Measurements from ENCODE around the gene RMI2. TPM values are rescaled to one million over a fixed set of nuclear protein-coding genes. Genes with fewer than 3 reads are reported as not detected.
"Not testable (repeated sequence)": the region's sequence is repeated elsewhere in the genome, so short reads cannot be mapped to it uniquely, and the experiment has no call there.

RMI2 gene
- polyA plus RNA-seq, 3 donors = 21.6 to 28.7 (median 27.1) TPM

DNA sequence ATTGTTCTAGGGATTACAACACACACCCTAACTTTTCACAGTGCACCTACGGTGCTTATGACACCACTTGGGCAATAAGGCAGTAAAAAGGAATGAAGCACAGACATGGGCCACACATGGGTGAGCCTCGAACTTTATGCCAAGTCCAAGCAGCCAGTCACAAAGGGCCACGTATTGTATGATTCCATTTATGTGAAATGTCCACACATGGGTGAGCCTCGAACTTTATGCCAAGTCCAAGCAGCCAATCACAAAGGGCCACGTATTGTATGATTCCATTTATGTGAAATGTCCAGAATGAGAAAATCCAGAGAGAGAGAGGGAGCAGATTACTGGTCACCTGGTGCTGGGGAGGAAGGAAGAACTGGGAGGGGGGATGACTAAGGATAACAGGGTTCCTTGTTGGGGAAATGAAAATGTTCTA, 22.2 kb downstream of the RMI2 start:
- no peak for DNase-seq (ENCODE audit: extremely low read depth in 1 of 11, low read depth in 9 of 11, low spot score in 4 of 11)

DNA sequence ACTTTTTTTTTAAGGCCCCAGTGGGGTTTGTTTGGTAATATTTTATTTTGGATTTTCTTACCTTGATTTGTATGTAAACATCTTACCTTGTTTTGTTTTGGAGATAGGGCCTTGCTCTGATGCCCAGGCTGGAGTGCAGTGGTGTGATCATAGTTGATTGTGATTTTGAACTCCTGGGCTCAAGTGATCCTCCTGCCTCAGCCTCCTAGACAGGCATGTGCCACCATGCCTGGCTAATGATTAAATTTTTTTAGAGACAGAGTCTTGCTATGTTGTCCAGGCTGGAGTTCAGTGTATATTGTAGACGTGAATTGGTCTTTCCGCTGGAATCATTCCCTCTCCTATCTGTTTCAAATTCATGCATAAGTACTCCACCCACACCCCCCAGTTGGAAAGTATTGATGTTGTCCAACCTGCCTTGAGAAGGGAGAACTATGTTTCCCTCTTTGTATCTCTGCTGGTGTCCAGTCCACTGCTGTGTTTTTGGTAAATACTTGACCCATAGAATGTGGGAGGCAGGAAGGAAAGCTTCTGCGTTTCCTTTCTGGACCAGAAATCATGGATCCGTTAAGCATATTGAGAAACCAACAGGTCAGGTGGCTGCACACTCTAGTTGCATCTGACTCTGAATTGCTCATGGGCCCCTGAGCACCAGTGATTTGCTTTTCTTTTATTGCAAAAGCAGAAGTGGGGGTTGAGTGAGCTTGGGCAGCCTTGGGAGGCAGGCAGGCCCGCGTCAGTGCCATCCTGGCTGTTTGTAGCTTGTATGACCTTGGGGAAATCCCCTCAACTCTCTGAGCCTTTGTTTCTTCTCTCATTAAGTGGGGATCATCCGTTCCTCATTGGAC, 25.0 kb downstream of the RMI2 start:
- no peak for DNase-seq (ENCODE audit: extremely low read depth in 1 of 11, low read depth in 9 of 11, low spot score in 4 of 11)

DNA sequence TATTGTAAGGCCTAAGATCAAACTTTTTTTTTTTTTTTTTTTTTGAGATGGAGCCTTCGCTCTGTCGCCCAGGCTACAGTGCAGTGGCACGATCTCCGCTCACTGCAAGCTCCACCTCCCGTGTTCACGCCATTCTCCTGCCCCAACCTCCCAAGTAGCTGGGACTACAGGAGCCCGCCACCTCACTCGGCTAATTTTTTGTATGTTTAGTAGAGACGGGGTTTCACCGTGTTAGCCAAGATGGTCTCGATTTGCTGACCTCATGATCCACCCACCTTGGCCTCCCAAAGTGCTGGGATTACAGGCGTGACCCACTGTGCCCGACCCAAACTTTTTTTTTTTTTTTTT, 25.6 kb downstream of the RMI2 start:
- not testable (repeated sequence) for DNase-seq (ENCODE audit: extremely low read depth in 1 of 11, low read depth in 9 of 11, low spot score in 4 of 11)

DNA sequence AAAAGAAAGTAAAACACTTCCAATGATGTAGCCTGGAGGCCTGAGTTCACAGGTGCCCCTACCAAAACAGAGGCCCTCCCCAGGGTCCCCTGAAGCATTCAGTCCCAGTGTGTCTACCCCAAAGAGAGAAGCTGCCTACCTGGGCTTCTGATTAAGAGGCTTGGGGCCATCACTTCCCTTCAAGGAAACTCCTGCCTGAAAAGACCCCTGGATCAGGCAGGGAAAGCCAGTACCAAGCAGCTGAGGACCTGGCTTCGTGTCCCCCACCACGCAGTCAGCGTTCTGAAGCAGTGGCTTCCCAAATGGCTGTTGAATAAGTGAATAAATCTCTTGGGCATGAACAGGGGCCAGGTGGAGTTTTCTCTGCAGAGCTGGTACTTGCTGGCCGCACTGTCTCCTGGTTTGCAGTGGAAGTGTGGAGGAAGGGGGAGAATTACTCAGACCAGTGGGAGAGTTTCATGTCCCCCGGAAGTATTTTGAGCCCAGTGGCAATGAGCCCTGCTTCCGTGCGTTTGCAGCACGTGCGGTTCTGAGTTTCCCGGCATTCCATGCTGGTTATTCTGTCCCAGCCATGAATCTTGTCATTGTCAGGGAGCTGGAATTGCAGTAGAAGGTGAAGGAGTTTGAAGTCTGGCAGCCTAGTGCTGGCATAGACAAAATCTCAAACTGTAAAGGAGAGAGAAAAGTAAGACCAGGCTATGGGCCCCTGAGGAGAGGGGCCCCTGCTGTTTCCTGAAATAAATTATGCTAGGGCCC, 27.0 kb downstream of the RMI2 start:
- no peak for DNase-seq (ENCODE audit: extremely low read depth in 1 of 11, low read depth in 9 of 11, low spot score in 4 of 11)

DNA sequence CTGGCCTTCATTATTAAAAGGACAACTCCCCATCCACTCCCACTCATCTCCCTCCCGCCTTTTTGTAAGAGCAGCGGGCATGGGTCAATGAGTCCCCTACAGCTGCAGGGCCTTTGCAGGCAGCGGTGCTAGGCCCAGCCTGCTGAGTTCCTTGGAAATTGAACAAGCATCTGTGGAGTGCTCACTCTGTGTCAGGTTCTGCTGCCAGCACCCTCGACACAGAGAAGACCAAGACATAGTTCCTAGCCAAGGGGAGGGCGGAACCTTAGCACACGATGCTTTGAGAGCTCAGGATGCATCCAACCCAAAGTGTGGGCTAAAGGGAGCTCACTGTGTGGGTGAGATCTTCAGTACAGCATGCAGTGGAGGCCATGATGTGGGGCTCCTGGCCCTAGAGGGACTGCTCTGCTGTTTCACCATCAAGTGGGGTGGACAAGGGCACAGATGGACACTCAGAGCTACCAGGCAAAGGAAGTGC, 27.6 kb downstream of the RMI2 start:
- DNase-seq (ENCODE audit: extremely low read depth in 1 of 11, low read depth in 9 of 11, low spot score in 4 of 11) = no peak

DNA sequence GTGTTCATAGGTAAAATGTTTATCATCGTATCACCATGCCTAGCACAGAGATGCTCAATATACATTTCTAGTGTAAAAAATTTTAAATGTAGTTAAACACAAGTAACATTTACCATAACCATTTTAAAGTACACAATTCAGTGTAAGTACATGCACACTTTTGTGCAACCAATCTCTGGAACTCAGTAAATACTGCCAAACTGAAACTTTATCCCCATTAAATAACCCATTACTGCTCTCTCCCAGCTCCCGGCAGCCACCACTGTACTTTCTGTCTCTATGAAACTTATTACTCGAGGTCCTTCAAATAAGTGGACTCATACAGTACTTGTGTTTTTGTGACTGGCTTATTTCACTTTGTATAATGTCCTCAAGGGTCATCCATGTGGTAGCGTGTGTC, 29.0 kb downstream of the RMI2 start:
- DNase-seq (ENCODE audit: extremely low read depth in 1 of 11, low read depth in 9 of 11, low spot score in 4 of 11) = no peak

DNA sequence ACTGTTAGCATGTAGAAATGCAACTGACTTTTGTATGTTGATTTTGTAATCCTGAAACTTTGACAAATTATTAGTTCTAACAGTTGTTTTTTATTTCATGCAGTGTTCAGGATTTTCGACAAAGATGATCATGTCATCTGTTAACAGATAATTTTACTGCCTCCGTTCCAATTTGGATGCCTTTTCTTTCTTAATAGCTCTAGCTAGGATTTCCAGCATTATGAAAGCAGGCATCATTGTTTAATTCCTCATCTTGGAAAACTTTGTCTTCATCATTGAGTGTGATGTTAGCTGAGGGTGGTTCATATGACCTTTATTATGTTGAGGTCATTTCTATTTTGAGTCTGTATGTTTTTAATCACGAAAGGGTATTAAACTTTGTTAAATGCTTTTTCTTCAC, 31.9 kb downstream of the RMI2 start:
- no peak for DNase-seq (ENCODE audit: extremely low read depth in 1 of 11, low read depth in 9 of 11, low spot score in 4 of 11)

DNA sequence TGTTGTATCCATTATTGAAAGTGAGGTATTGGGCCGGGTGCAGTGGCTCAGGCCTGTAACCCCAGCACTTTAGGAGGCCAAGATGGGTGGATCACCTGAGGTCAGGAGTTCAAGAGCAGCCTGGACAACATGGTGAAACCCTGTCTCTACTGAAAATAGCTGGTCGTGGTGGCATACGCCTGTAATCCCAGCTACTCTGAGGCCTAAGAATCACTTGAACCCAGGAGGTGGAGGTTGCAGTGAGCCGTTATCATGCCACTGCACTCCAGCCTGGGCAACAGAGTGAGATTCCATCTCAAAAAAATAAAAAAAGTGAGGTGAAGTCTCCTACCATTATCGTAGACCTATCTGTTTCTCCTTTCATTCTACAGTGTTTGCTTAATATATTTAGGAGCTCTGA, 33.7 kb downstream of the RMI2 start:
- DNase-seq (ENCODE audit: extremely low read depth in 1 of 11, low read depth in 9 of 11, low spot score in 4 of 11) = not testable (repeated sequence)

DNA sequence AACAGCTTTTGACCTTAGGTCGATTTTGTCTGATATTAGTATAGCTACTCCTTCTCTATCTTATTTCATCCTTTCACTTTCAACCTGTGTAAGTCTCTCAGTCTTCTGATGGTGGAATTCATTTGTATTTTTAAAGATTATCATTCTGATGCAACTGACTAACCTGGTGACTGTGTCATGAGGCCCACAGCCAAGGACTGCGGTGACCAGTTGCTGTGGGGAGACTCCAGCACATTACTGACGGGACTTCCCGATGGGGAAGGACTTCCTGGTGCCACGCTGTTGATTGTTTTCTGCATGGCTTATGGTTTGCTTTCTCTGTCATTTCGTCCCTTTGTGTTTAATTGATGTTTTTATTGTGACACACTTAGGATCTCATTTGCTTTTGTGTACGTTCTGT, 34.2 kb downstream of the RMI2 start:
- DNase-seq (ENCODE audit: extremely low read depth in 1 of 11, low read depth in 9 of 11, low spot score in 4 of 11) = no peak

DNA sequence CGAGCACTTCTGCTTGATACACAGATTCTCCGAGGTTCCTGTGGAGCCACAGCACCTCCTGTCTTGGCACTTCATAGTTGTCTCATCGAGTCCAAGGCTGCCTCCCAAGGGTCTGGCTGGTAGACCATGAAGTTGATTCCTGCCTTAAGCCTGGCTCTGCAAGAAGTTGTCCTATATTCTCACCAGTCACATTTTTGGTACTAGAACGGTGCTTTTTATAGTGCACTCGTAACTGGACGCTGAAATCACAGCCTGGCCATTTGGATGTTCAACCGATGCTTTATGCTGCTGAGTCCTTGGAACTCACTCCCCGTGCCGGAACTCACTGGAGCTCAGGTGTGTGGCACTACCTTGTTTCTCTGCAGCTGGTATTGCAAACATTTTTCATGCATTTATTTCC, 35.6 kb downstream of the RMI2 start:
- DNase-seq (ENCODE audit: extremely low read depth in 1 of 11, low read depth in 9 of 11, low spot score in 4 of 11) = no peak

DNA sequence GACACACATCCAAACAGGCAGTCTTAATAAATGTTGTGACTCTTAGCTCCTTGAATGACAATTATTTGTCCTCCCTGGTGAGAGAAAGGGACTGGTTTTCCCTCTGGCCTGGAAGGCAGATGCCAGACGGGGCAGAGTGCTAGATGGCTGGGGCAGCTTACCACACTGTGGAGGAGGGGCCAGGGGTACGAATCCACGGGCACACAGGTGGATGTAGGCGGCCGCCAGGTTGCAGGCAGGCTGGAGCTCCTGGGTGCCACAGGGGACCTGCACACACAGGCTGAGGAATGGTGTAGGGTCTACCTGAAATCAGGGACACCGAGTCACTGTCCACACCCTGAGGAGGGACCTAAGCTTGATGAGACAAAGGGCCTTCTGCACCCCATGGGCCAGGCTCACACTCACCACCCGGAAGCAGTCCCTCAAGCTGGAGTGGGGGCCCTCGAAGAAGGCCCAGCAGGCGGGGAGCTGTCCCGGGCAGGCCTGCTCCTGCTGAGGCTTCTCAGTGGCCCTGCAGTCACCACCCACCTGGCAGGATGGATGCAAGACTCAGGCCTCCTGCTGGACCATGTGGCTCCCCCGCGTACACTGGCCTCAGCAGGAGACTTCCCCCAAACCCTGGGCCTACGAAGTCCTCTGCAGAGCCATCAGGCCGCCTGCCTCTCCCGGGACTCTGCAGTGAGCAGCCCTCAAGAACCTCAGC, 38.4 kb downstream of the RMI2 start:
- no peak for DNase-seq (ENCODE audit: extremely low read depth in 1 of 11, low read depth in 9 of 11, low spot score in 4 of 11)

DNA sequence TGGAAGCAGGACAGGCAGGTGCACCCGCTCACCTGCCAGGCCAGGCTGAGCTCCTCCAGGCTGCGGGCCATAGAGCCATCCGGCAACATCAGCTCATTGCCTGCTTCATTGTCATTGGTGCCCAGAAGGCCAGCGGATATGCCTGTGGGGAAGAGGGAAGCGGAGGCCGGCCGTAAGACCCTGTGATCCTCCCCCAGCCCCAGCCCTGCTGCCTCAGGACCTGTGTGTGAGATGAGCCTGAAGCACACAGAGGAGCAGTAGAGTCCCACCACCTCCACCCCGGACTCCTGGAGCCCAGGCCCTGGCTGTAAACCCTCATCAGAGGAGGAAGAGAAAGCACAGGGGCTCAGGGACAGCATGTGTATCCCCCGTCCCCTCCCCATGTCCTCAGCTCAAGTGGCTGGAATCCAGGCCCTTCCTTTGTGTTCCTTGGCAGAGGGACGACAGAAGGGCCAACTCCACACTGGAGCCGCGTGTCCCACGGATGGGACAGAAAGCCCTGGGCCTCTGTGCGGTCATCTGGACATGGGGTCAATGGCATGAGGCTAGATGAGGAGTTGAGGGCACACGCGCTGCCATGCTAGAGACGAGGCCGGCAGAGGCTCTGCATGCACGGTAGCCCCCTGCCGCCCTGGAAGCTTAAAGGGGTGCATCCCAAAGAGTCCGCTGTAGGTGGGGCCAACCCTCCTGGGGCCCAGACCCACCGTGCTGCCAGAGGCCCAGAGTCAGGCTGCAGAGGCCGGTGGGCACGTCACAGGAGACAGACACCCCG, 39.1 kb downstream of the RMI2 start:
- DNase-seq (ENCODE audit: extremely low read depth in 1 of 11, low read depth in 9 of 11, low spot score in 4 of 11) = no peak

DNA sequence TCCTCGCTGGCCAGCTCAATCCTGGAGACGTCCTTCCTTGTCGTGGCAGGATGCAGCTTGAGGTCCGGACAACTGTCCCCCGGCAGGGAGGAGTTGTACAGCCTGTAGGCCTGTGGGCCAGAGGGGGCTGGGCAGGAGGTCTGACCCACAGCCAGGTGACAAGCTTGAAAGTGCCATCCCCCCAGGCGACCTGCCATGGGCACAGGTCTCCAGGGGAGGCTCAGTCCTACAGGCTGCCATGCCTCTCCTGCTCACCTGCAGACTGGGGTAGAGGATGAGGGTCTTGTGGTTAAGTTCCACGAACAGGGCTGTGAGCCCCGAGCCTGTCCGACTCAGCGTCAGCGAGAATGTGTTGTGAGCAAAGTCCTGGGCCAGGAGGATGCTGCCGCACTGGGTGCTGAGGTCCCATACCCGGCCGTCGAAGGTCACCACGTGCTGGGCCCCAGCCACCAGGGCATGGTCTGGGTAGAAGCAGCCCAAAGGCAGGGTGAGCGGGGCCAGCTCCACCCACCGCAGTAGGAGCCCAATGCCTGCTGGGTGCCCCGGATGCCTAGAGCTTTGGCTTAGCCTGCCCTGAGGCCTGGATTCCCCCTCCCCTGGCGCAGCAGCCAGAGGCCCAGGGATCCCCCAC, 39.8 kb downstream of the RMI2 start:
- DNase-seq (ENCODE audit: extremely low read depth in 1 of 11, low read depth in 9 of 11, low spot score in 4 of 11) = no peak

DNA sequence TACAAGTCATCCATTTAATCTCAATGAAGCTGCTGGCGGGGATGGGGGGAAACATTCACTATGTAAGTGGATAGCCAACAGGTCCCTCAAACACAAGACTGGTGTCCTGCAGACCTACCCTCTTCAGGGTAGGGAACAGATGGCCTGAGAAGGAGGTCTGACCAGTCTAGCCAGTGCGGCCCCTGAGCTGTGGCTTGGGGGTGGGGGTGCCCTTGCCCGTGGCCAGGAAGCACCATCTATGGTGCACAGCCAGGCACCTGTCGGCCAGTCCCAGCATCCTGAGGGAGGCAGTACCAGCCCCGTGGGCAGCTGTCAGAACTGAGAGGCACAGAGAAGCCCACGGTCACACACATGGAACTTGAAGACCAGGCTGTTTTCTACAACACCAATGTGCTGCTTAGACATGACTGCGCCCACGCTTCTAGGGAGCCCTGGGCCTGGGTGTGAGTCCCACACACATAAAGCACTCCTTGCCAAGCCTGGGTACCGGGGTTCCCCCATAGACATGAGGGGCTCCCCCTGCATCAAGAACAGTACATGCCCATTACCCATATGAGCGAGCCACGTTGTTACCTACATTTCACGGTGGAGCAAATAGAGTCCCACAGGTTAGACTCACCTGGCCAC, 40.9 kb downstream of the RMI2 start:
- DNase-seq (ENCODE audit: extremely low read depth in 1 of 11, low read depth in 9 of 11, low spot score in 4 of 11) = no peak

DNA sequence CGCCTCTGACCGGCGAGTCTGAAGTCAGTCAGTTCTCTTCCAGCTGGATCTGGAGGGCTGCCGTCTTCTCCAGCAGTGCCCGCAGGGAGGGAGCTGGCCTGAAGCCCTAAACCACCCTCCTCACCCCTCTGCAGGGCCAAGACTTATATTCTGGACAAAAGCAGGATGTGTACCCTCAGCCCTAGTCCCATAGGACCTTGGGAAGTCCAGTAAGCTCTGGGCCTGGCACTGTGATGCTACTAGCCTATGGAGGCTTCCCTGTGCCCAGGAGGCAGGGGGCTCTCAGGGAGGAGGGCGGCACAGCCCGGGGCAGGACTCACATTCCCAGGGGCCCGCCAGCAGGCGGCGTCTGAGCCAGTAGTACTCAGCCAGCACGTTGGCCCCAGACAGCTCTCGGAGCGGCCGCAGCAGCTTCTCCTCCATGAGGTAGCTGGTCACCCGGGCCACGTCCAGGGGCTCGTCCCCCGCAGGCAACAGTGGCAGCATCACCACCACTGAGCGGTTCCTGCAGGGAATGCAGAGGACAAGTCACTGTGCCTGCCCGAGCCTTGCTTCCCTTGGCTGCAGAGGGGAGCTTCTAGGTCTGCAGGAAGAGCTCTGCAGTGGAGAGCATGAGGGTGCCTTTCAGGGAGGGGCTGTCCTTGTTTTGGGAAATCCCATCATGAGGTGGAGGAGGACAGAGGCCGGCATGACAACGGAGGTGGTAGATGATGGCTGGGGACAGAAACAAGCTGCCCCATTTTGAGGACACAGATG, 41.7 kb downstream of the RMI2 start:
- no peak for DNase-seq (ENCODE audit: extremely low read depth in 1 of 11, low read depth in 9 of 11, low spot score in 4 of 11)

DNA sequence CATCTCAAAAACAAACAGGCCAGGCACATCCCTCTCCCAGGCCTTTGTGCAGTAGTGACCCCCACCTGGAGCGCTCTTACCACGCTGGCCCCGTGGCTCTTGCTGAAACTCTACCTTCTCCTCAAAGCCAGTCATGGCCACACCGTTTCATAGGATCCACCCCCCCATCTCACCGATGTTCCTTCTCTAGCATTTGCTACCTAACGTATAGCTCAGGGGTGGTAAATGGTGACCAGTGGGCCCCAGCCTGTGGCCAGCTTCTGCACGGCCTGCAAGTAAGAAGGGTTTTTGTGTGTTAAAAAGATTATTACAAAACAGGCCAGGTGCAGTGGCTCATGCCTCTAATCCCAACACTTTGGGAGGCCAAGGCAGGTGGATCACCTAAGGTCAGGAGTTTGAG, 43.8 kb downstream of the RMI2 start:
- DNase-seq (ENCODE audit: extremely low read depth in 1 of 11, low read depth in 9 of 11, low spot score in 4 of 11) = no peak

All from renal cortex interstitium (tissue), 11 donors.